T-helper 1 cell treated with Interleukin-12 subunit alpha and Interleukin-12 subunit beta and Interleukin-4 antibody, amounts not matched to agents 30 μg/mL and 1 μg/mL, for 36 hours (primary cell): ENCODE results near the gene GUCD1.

Experiments used
- H3K27ac Mint-ChIP-seq: one replicate; pipeline ENCODE4 v1.8.0; 2021; ENCODE audit warnings: mild to moderate bottlenecking, mixed read lengths
- H3K27me3 Mint-ChIP-seq: one replicate; pipeline ENCODE4 v1.8.0; 2021; ENCODE audit warnings: low read depth, mixed read lengths
- H3K36me3 Mint-ChIP-seq: one replicate; pipeline ENCODE4 v1.8.0; 2021; ENCODE audit warnings: low read depth, mixed read lengths
- H3K4me1 Mint-ChIP-seq: one replicate; pipeline ENCODE4 v1.8.0; 2021; ENCODE audit warnings: low read depth, mixed read lengths
- H3K4me3 Mint-ChIP-seq: one replicate; pipeline ENCODE4 v1.8.0; 2021; ENCODE audit warnings: mild to moderate bottlenecking, moderate library complexity, mixed read lengths
- H3K9me3 Mint-ChIP-seq: one replicate; pipeline ENCODE4 v1.8.0; 2021; ENCODE audit warnings: mixed read lengths

Gene GUCD1

DNA sequence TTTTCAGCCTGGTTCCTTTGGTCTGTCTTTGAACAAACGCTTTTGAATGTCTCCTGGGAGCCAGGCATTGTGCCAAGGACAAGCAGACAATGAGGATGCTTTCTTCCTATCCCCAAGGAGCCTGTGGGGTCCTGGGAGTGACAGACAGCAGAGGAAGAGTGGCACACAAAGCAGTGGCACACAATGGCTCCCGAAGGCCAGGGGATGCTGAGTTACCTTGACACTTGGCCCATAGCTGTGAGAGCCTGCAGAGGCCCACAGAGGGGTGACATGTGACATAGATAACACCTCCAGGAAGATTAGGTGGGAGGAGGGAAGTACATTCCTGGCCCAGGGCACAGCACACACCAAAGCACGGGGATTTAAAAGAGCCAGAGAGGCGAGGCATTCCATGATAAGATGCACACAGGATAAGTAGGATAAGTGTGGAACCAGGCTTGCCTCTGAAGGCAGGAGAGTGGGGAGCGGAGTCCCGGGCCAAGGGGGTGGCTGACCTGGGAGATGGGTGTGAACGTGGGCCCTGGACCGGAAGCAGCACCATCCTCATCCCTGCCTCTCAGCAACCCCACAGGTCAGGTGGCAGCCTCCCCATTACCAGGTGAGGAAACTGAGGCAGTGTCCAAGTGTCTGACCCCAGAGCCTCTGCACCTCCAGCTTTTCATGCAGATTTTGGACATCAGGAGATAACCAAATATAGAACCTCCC is 53.5 kb downstream of the GUCD1 start:
- Mint-ChIP-seq H3K4me3 (no peak overlapping the region), H3K9me3 (no peaks in the 10 kb centered on the region), H3K36me3 (no peaks in the 10 kb centered on the region), H3K27ac (no peak overlapping the region), H3K4me1 (peaks cover 21% of the 10 kb centered on the region), H3K27me3 (peaks cover 21% of the 10 kb centered on the region)

DNA sequence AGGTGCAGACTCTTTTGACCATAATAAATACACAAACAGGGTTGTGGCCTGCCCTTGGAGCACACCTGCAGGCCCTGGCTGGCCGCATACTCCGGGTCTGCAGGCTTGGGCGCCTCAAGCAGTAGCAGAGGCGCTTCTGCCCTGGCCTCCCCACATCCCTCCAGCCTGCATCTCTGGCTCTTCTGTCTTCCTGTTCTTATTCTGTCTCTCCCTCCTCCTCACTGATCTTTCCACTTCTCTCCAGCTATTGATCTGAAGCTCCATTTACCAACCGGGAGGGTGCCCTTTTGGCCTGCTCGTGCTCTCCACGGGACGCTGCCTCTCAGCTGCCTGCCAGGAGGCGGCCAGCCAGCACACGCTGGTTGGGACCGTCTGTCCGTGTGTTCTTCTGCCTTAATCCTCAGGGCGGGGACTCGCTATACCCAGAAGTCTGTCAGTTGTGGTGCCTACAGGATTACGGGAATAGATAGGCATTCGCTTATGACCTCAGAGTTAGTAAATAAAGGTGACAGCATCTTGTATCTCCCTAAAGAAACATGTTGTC is 54.6 kb downstream of the GUCD1 start:
- Mint-ChIP-seq H3K4me3 (no peak overlapping the region), H3K36me3 (no peaks in the 10 kb centered on the region), H3K27me3 (peaks cover 32% of the 10 kb centered on the region), H3K4me1 (peaks cover 19% of the 10 kb centered on the region), H3K27ac (no peak overlapping the region), H3K9me3 (no peaks in the 10 kb centered on the region)

DNA sequence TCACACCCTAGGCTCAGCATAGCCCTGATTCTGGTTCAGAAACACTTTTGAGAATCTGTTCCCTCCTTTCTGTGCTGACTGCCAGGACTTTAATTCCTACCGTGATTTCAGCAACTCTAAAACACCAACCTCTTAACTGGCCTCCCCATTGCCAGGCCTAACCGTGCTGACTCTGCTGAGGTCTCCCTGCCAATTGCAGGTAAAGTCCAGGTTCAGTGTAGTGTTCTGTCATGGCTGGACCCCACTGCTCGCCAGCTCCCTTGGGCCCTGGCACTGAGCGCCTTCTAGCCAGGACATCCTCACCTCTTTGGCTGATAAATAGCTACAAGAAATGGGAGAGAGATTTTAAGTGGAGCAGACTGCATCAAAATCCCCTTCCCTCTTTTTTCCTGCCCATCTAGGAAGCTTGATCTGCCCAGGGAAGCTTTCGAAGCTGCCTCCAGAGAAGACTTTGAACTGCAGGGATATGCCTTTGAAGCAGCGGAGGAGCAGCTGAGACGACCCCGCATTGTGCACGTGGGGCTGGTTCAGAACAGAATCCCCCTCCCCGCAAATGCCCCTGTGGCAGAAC is 55.1 kb downstream of the GUCD1 start:
- peaks cover 19% of the 10 kb centered on the region for H3K4me1 Mint-ChIP-seq

DNA sequence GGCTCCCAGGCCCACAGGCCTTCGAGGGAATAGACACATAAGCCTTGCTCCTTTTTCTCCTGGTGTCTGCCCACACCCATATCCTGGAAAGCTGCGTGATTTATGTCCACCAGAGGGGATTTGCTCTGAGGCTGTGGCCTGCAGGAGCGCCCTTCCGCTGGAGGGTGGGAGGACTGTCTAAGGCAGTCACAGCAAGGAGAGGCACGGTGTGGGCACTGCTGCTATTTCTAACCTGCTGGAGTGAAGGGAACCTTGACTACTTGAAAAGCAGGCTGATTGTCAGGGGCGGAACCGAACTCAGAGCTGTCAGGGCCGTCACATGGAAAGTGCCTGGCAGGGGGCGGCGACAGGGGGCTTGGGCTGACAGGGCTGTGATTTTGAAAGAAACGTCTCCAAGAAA is 56.1 kb downstream of the GUCD1 start:
- no peak overlapping the region for H3K27ac Mint-ChIP-seq
- peaks cover 42% of the 10 kb centered on the region for H3K27me3 Mint-ChIP-seq
- no peaks in the 10 kb centered on the region for H3K9me3 Mint-ChIP-seq
- H3K36me3 Mint-ChIP-seq, result no peaks in the 10 kb centered on the region
- peaks cover 18% of the 10 kb centered on the region for H3K4me1 Mint-ChIP-seq
- no peak overlapping the region for H3K4me3 Mint-ChIP-seq

More for the DNA sequence above, 55.1 kb downstream of the GUCD1 start:
- Mint-ChIP-seq H3K27ac (no peak overlapping the region), H3K27me3 (peaks cover 37% of the 10 kb centered on the region), H3K4me3 (no peak overlapping the region), H3K9me3 (no peaks in the 10 kb centered on the region), H3K36me3 (no peaks in the 10 kb centered on the region)

DNA sequence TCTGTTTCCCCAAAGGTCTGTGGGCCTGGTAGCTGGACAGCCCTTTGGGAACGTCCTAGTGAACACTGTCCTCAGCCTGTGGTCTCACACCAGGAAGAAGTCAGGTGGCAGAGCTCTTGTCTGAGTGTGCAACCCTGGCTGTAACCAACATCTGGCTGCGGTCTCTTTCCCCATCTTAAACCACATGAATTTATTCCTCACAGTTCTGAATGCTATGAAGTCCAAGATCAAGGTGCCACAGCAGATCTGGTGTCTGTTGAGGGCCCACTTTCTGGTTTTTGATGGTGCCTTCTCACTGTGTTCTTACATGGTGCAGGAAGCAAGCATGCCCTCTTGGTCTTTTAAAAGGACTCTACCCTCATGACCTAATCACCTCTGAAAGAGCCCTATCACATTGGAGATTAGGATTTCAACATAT is 57.1 kb downstream of the GUCD1 start:
- Mint-ChIP-seq H3K4me3 (no peak overlapping the region), H3K36me3 (no peaks in the 10 kb centered on the region), H3K4me1 (peaks cover 9% of the 10 kb centered on the region), H3K27me3 (peaks cover 49% of the 10 kb centered on the region), H3K9me3 (no peaks in the 10 kb centered on the region), H3K27ac (no peak overlapping the region)

DNA sequence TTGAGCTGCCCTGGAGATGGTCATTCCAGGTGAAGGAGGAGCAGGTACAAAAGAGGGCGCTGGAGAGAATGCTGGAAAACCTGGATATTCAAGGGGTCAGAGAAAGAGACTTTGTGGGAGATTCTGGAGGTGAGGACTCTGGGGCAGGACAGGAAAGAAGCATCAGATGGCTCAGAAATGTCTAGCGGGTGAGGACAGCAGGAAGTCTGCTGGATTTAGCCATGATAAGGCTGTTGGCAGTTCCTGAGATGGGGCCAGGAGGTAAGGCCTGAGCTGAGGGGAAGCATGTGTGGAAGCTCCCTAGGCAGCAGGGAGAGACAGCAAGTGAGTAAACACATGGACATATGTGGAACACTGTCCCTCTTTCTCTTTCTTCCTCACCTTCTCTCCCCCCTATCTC is 58.3 kb downstream of the GUCD1 start:
- Mint-ChIP-seq H3K36me3 (no peaks in the 10 kb centered on the region), H3K27me3 (peaks cover 54% of the 10 kb centered on the region), H3K4me3 (no peak overlapping the region), H3K4me1 (peaks cover 9% of the 10 kb centered on the region), H3K27ac (no peak overlapping the region), H3K9me3 (no peaks in the 10 kb centered on the region)

DNA sequence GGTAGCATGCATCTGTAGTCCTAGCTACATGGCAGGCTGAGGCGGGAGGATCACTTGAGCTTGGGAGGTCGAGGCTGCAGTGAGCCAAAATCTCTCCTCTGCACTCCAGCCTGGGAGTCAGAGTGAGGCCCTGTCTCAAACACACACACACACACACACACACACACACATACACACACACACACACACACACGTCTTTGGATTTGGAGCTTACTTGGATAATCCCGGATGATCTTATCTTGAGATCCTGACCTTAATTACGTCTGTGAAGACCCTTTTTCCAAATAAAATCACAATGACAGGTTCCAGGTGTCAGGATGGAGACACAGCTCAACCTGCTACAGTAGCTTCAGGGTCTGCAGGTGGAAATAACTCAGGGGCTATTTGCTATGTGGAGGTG is 58.7 kb downstream of the GUCD1 start:
- H3K27me3 Mint-ChIP-seq, result peaks cover 58% of the 10 kb centered on the region

DNA sequence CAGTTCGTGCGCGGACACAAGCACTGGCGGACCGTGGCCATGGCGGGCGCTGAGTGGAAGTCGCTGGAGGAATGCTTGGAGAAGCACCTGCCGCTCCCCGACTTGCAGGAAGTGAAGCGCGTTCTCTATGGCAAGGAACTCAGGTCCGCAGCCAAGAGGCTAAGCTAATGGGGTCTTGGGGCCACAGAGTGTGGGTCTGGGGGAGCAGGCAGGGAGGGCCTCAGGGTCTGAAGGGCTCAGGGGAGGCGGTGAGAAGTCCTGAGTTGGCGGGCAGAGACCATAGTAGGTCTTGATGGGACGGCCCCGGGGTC is 59.6 kb downstream of the GUCD1 start:
- no peaks in the 10 kb centered on the region for H3K9me3 Mint-ChIP-seq
- H3K27ac Mint-ChIP-seq, result no peak overlapping the region
- peaks cover 58% of the 10 kb centered on the region for H3K27me3 Mint-ChIP-seq
- H3K36me3 Mint-ChIP-seq, result no peaks in the 10 kb centered on the region
- peaks cover 9% of the 10 kb centered on the region for H3K4me1 Mint-ChIP-seq
- H3K4me3 Mint-ChIP-seq, result no peak overlapping the region

More for the DNA sequence above, 58.7 kb downstream of the GUCD1 start:
- H3K27ac Mint-ChIP-seq, result no peak overlapping the region
- H3K4me1 Mint-ChIP-seq, result peaks cover 9% of the 10 kb centered on the region
- no peak overlapping the region for H3K4me3 Mint-ChIP-seq
- H3K36me3 Mint-ChIP-seq, result no peaks in the 10 kb centered on the region
- no peaks in the 10 kb centered on the region for H3K9me3 Mint-ChIP-seq

DNA sequence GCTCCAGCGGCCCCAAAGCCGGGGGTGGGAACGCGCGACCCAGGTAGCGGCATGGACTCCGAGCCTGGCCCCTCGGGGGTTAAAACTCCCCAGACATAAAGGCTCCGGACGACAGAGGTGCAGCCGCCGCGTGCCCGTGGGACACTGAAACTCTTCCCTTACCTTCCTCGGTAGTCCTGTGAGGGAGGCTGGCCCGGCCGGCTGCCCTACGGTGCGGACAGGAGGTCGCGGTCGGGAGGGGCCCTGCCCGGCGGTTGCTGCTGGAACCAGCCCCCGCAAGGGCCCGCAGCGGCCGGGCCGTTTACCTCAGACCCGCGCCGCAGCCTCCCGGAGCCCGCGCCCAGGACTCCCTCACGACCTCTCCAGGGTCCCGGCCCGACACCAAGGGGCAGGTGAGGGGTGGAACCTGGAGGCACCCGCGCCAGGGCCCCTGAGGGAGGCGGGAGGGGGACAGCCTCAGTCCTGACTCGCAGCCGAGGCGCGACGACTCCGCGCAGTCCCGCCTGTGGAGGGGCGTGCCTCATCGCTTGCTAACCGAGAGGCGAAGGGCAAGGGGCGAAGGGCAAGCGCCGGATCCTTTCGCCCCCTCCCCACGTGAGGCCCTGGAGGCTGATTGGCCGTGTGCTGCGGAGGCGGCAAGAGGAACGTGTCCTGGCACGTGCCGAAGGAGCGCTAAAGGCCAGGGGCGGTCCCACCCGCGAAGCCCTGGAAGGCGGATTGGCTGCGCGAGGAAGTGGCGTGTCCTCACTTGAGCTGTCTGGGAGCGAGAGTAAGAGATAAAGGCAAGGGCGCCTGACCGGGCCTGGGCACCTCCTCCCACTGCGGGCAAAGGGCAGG is 60.2 kb downstream of the GUCD1 start, which contains the start of gene UPB1:
Gene UPB1, plus strand, starts transcription at position 805 of the 837 bp plus-strand sequence. CDS start 72 bp downstream, outside the sequence.
- Mint-ChIP-seq H3K9me3 (no peaks in the 10 kb centered on the region), H3K27ac (no peak within 1 kb of the TSS), H3K4me1 (peaks cover 9% of the 10 kb centered on the region), H3K4me3 (no peak within 1 kb of the TSS), H3K27me3 (peaks cover 58% of the 10 kb centered on the region), H3K36me3 (no peaks in the 10 kb centered on the region)

DNA sequence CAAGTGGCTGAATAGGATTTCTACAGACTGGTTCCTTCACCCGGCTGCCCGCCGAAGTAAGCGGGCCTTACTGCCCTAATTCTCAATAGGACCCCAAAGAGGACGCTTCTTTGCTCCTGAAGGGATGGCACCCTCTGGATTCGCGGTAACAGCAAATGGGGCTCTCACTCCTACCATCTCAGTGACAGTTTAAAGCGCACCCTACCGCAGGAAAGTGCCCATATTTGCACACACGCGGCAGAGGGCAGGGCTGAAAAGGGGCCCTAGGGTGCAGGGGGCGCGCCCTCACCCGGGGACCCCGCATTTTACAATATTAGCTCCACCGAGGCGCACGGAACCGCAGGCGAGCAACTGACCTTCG is 60.8 kb downstream of the GUCD1 start:
- Mint-ChIP-seq H3K4me1 (peaks cover 9% of the 10 kb centered on the region), H3K27me3 (peaks cover 63% of the 10 kb centered on the region), H3K36me3 (no peaks in the 10 kb centered on the region), H3K4me3 (no peak overlapping the region), H3K27ac (no peak overlapping the region), H3K9me3 (no peaks in the 10 kb centered on the region)

DNA sequence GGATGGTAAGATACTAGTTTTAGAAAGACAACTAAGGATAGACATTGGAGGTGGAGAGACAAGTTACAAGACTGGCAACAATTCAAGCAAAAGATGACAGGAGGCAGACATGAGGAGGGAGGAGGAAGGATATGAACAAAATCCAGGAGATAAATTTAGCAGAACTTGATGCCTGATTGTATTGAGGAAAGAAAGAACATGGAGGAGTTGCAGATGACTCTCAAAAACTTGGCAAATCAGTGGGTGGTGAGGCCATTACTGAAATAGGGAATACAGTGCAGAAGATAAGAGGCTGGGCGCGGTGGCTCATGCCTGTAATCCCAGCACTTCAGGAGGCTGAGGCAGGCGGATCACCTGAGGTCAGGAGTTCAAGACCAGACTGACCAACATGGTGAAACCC is 62.5 kb downstream of the GUCD1 start:
- peaks cover 58% of the 10 kb centered on the region for H3K27me3 Mint-ChIP-seq
- no peaks in the 10 kb centered on the region for H3K36me3 Mint-ChIP-seq
- no peaks in the 10 kb centered on the region for H3K4me1 Mint-ChIP-seq
- H3K27ac Mint-ChIP-seq, result no peak overlapping the region
- no peak overlapping the region for H3K4me3 Mint-ChIP-seq
- no peaks in the 10 kb centered on the region for H3K9me3 Mint-ChIP-seq
